K562 (cell line): ENCODE results near the gene RRP7A.

Experiments used
- CBX5 ChIP-seq: IDR thresholded peaks from 2 replicates; pipeline ENCODE4 v1.6.1; 2014; ENCODE audit warnings: low read depth, borderline replicate concordance
- CEBPB ChIP-seq: fragments of 450-650 bp; IDR thresholded peaks from 2 replicates; pipeline ENCODE4 v1.6.1; 2016; ENCODE audit warnings: missing genetic modification characterization, missing compliant biosample characterization
- ELF1 ChIP-seq: fragments of 200-800 bp; sonication (Bioruptor generic); IDR thresholded peaks from 2 replicates; pipeline ENCODE4 v1.6.1; 2016; ENCODE audit warnings: missing genetic modification characterization, missing compliant biosample characterization
- EZH2 ChIP-seq: IDR thresholded peaks from 2 replicates; pipeline ENCODE4 v1.6.1; 2012; ENCODE audit warnings: low read depth, mild to moderate bottlenecking, inconsistent platforms, low read length, borderline replicate concordance
- JUND ChIP-seq, 2 experiments: IDR thresholded peaks; 2 replicates in 1 of 2; 3 replicates in 1 of 2; pipeline ENCODE4 v1.6.1; 2011; ENCODE audit warnings: borderline replicate concordance in 2 of 2, low read depth in 2 of 2, low read length in 2 of 2, improper control_type of control experiment in 1 of 2, missing biosample characterization in 1 of 2, missing genetic modification characterization in 1 of 2, missing genetic modification reagents in 1 of 2
- TEAD2 ChIP-seq: fragments of 450-650 bp; IDR thresholded peaks from 2 replicates; pipeline ENCODE4 v1.6.1; 2016; ENCODE audit warnings: missing genetic modification characterization, control low read depth, missing compliant biosample characterization
- ZBTB11 ChIP-seq, 3 experiments: fragments of 200-800 bp in 1 of 3; fragments of 250-450 bp in 1 of 3; fragments of 450-650 bp in 1 of 3; sonication (Bioruptor Pico) in 1 of 3; sonication (Bioruptor generic) in 1 of 3; formaldehyde crosslinking in 1 of 3; IDR thresholded peaks; 2 replicates each; pipeline versions ENCODE4 v1.6.1 to v1.8.0; 2016 to 2022; ENCODE audit warnings: mild to moderate bottlenecking in 2 of 3, missing genetic modification characterization in 2 of 3, missing compliant biosample characterization in 1 of 3, moderate library complexity in 1 of 3

GRCh38 chr22:42521228-42521546 is 1.6 kb upstream of the RRP7A start:
- TF ChIP-seq ELF1 (tag), result no peak
- TF ChIP-seq TEAD2 (tag), result no peak
- no peak for TF ChIP-seq ZBTB11 (CRISPR knock-in tag; IDR thresholded peaks at IDR 0.05)
- TF ChIP-seq CEBPB (tag), result no peak
- TF ChIP-seq EZH2, result no peak
- TF ChIP-seq CBX5, result no peak
- no peak for TF ChIP-seq JUND (IDR thresholded peaks at IDR 0.05; ENCODE audit: borderline replicate concordance, low read depth, low read length)
- TF ChIP-seq JUND (tag; IDR thresholded peaks at IDR 0.05; ENCODE audit: borderline replicate concordance, low read depth, low read length), result no peak
